Liver (tissue), 3 donors: ENCODE results near the gene AFP.

Source experiments
- ATF3 ChIP-seq: IDR thresholded peaks from 2 replicates; pipeline ENCODE4 v1.6.1; 2016; ENCODE audit warnings: antibody characterized with exemption
- CTCF ChIP-seq: fragments of 150-350 bp; IDR thresholded peaks from 2 replicates; pipeline ENCODE4 v1.5.1; 2017; ENCODE audit warnings: improper control_type of control experiment, low read depth, low read length; ENCODE audit not compliant: missing input control
- EGR1 ChIP-seq, 2 donors: IDR thresholded peaks; 2 replicates each; pipeline ENCODE4 v1.6.1; 2016 to 2018; ENCODE audit warnings: antibody characterized with exemption in 2 of 2, low read depth in 2 of 2
- FOXA1 ChIP-seq: IDR thresholded peaks from 2 replicates; pipeline ENCODE4 v1.6.1; 2016; ENCODE audit warnings: antibody characterized with exemption
- HNF4A ChIP-seq, 2 donors: conservative IDR thresholded peaks; 2 replicates each; pipeline ENCODE4 v1.6.1; 2016; ENCODE audit warnings: antibody characterized with exemption in 2 of 2, mild to moderate bottlenecking in 2 of 2
- JUND ChIP-seq, 2 donors: IDR thresholded peaks; 2 replicates each; pipeline ENCODE4 v1.6.1; 2016; ENCODE audit warnings: antibody characterized with exemption in 2 of 2
- MAX ChIP-seq: IDR thresholded peaks from 2 replicates; pipeline ENCODE4 v1.6.1; 2016; ENCODE audit warnings: antibody characterized with exemption
- RAD21 ChIP-seq, 2 donors: IDR thresholded peaks; 2 replicates each; pipeline ENCODE4 v1.6.1; 2016; ENCODE audit warnings: antibody characterized with exemption in 2 of 2, mild to moderate bottlenecking in 2 of 2
- REST ChIP-seq: IDR thresholded peaks from 2 replicates; pipeline ENCODE4 v1.6.1; 2016; ENCODE audit warnings: antibody characterized with exemption, mild to moderate bottlenecking
- SP1 ChIP-seq: IDR thresholded peaks from 2 replicates; pipeline ENCODE4 v1.6.1; 2018; ENCODE audit warnings: antibody characterized with exemption, mild to moderate bottlenecking
- TAF1 ChIP-seq: conservative IDR thresholded peaks from 2 replicates; pipeline ENCODE4 v1.6.1; 2016; ENCODE audit warnings: antibody characterized with exemption, mild to moderate bottlenecking
- ZBTB33 ChIP-seq: IDR thresholded peaks from 2 replicates; pipeline ENCODE4 v1.6.1; 2016; ENCODE audit warnings: antibody characterized with exemption
- donor health status: healthy.
- donor health status: healthy.

- TF ChIP-seq CTCF: no peak
- TF ChIP-seq SP1: no peak
- TF ChIP-seq MAX: no peak
- TF ChIP-seq JUND (IDR thresholded peaks at IDR 0.05): peak in 1 of 2 donors; percentile 76
- no peak for TF ChIP-seq RAD21 (IDR thresholded peaks at IDR 0.05)
- no peak for TF ChIP-seq TAF1
- no peak for TF ChIP-seq FOXA1
- TF ChIP-seq ATF3: no peak
- peak; percentile 17 for TF ChIP-seq EGR1 (IDR thresholded peaks at IDR 0.05; ENCODE audit: low read depth in 2 of 2)
- no peak for TF ChIP-seq REST
- no peak for TF ChIP-seq ZBTB33
- no peak for TF ChIP-seq HNF4A (conservative IDR thresholded peaks at IDR 0.05)
These were observed 16.6 kb upstream of the AFP start for GRCh38 chr4:73419106-73420038.
